ENCODE measurements around the gene PRPSAP2. TPM values are rescaled to one million over a fixed set of nuclear protein-coding genes. Genes with fewer than 3 reads are reported as not detected.
"Not testable (repeated sequence)": the region's sequence is repeated elsewhere in the genome, so short reads cannot be mapped to it uniquely, and the experiment has no call there.

The PRPSAP2 gene, protein sequence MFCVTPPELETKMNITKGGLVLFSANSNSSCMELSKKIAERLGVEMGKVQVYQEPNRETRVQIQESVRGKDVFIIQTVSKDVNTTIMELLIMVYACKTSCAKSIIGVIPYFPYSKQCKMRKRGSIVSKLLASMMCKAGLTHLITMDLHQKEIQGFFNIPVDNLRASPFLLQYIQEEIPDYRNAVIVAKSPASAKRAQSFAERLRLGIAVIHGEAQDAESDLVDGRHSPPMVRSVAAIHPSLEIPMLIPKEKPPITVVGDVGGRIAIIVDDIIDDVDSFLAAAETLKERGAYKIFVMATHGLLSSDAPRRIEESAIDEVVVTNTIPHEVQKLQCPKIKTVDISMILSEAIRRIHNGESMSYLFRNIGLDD
- total RNA-seq = 25.3 to 28.2 TPM (median 27.2 TPM) in 3 replicates
- long read RNA-seq, transcript PRPSAP2-201 (12 exons, 1,910 nt) = major isoform, 13 of 41 reads
- long read RNA-seq, partial matches to known transcripts = 3 of 41 reads
- long read RNA-seq, other reads (novel, unspliced or antisense) = 23 of 41 reads

DNA sequence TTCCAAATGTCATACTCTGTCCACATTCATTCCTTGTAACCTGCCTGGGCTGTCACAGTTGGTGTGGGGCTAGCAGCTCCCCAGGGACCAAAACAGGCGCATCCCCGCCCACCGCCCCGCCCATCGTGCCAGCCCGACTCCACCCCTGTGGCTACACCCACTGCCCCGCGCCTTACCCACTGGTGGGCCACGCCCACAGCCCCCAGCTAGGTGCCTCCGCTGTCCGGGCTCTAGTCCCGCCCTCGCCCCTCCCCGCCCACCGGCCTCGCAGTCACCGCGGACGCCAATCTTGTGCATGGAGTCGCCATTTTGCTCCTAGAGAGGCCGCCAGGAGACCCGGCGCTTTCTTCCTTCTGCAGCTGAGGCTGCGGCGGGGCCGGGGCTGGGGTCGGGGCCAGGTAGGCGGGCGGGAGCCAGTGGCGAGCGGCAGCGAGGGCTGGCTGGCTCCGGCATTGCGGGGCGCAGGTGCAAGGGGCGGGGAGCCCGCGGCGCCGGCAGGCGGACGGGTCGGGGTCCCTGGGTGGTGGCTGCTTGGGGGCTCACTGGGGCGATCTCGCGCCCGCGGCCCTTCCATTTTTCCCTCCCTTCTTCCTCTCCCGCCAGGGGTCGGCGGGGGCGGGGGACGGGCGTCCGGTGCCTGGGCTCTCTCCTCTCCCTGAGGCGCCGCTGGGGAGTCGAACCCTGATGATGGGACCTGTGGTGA lies at the start of gene PRPSAP2:
TSS of gene PRPSAP2 (plus strand) at position 268 of the 703 bp plus-strand sequence. CDS start 7,703 bp downstream, outside the sequence.
- Mint-ChIP-seq H3K27ac (ENCODE audit: unreplicated experiment) (peak within 1 kb of the TSS; percentile 81), H3K9me3 (ENCODE audit: low read depth) (no peaks in the 10 kb centered on the region), H3K27me3 (ENCODE audit: low read depth) (no peaks in the 10 kb centered on the region), H3K4me1 (ENCODE audit: low read depth) (peaks cover 42% of the 10 kb centered on the region), H3K36me3 (ENCODE audit: low read depth) (no peaks in the 10 kb centered on the region), H3K4me3 (ENCODE audit: unreplicated experiment) (peak within 1 kb of the TSS; percentile 95)
- TF ChIP-seq, protein P1, sequence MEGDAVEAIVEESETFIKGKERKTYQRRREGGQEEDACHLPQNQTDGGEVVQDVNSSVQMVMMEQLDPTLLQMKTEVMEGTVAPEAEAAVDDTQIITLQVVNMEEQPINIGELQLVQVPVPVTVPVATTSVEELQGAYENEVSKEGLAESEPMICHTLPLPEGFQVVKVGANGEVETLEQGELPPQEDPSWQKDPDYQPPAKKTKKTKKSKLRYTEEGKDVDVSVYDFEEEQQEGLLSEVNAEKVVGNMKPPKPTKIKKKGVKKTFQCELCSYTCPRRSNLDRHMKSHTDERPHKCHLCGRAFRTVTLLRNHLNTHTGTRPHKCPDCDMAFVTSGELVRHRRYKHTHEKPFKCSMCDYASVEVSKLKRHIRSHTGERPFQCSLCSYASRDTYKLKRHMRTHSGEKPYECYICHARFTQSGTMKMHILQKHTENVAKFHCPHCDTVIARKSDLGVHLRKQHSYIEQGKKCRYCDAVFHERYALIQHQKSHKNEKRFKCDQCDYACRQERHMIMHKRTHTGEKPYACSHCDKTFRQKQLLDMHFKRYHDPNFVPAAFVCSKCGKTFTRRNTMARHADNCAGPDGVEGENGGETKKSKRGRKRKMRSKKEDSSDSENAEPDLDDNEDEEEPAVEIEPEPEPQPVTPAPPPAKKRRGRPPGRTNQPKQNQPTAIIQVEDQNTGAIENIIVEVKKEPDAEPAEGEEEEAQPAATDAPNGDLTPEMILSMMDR (IDR thresholded peaks at IDR 0.05) = peak; percentile 31
- DNase-seq (ENCODE audit: low spot score) = peak; percentile 98

DNA sequence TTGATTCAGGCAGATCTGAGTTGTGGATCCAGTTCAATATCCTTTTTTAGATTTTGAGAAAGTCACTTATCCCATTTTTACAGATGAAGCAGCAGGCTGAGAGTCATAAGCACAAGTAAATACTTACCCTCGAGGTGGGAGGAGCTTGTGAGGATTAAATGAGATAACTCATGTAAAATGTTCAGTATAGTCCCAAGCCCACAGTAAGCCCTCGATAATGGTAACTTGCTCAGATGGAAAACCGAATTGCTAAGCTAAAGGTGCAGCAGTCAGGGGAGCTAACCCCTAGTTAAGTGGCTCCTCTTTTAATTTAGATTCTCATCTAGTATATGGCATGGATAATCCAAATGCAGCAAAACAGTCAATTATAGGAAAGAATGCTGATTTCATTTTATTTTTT lies 42.0 kb upstream of the PRPSAP2 start:
- DNase-seq (ENCODE audit: low spot score); H3K36me3 Mint-ChIP-seq (ENCODE audit: low read depth); H3K4me1 Mint-ChIP-seq (ENCODE audit: low read depth); H3K27me3 Mint-ChIP-seq (ENCODE audit: low read depth); H3K9me3 Mint-ChIP-seq (ENCODE audit: low read depth); H3K27ac Mint-ChIP-seq (ENCODE audit: unreplicated experiment); H3K4me3 Mint-ChIP-seq (ENCODE audit: unreplicated experiment): not testable (repeated sequence)

DNA sequence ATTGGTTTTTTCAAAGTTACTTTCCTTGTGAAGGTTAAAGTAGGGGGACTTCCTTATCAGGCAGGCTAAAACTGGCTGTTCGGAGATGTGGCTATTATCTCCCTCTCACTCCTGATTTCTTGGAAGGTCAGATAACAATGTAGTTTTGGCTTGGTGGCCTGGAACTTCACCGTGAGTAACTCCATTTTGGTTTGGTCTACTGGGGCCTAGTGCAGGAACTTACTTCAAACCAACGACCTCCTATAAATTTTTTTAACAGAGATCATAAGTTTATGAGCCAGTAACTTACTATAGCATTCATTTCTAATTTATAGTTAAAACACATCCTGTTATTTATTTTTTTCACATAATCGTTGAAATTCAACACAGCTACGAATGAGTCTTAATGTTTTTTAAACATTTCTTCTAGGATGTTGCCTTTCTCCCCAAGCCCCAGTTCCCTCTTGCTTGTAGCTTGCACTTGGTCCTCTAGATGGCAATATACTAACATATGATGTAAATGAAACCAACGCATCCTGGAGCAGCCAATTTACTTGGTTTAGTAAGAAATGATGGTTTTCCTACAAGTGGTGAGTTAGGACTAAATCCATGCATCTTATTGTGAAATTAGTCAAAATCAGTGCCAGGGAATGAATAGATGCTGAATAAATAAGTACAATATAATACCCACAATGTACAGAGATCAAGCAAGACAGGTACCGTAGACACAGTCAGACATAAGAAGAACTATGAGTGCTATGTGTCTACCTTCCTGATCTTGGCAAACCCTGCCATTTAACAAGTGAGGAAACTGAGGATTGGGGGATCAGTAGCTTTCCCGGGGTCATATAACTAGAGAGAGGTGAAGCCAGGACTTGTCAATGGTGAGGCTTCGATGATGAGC lies 41.2 kb upstream of the PRPSAP2 start:
- not testable (repeated sequence) for H3K4me1 Mint-ChIP-seq (ENCODE audit: low read depth); H3K36me3 Mint-ChIP-seq (ENCODE audit: low read depth); H3K27me3 Mint-ChIP-seq (ENCODE audit: low read depth); DNase-seq (ENCODE audit: low spot score); H3K9me3 Mint-ChIP-seq (ENCODE audit: low read depth); H3K4me3 Mint-ChIP-seq (ENCODE audit: unreplicated experiment); H3K27ac Mint-ChIP-seq (ENCODE audit: unreplicated experiment)
- TF ChIP-seq, protein P1 (IDR thresholded peaks at IDR 0.05) = peak; percentile 85

DNA sequence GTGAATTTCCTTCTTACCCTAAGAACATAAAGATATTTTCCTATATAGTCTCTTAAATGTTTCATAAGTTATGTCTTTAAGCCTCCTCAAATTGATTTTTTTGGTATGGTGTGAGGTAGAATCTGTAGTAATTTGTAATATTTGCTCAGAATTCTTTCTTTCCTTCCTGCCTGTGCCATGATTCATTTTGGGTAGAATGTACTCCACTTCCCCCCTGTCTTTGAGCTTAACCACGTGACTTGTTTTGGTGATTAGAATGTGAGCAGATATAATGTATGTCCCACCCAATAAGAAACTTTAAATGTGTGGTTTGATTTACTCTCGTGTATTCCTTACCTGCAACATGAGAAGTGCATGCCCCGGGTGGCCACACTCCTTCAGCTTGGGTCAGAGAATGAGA lies 36.5 kb upstream of the PRPSAP2 start:
- not testable (repeated sequence) for H3K9me3 Mint-ChIP-seq (ENCODE audit: low read depth); H3K27me3 Mint-ChIP-seq (ENCODE audit: low read depth); H3K4me1 Mint-ChIP-seq (ENCODE audit: low read depth); H3K4me3 Mint-ChIP-seq (ENCODE audit: unreplicated experiment); DNase-seq (ENCODE audit: low spot score); H3K36me3 Mint-ChIP-seq (ENCODE audit: low read depth); H3K27ac Mint-ChIP-seq (ENCODE audit: unreplicated experiment)

DNA sequence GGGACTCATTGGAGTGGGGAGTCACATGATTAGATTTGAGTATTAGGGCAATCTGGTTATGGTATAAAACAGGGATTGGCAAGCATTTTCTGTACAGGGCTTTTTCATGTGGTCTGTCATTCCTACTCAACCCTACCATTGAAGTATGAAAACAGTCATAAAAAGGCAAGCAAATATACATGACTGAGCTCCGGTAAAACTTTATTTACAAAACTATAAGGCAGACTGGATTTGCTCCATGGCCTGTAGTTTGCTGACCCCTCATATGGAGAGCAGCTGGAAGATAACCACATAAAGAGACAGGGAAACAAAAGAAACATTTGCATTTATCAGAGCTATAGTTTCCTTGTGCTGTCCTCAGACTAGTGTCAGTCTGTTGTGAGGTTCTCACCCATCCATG lies 30.3 kb upstream of the PRPSAP2 start:
- not testable (repeated sequence) for DNase-seq (ENCODE audit: low spot score); H3K9me3 Mint-ChIP-seq (ENCODE audit: low read depth); H3K27ac Mint-ChIP-seq (ENCODE audit: unreplicated experiment); H3K27me3 Mint-ChIP-seq (ENCODE audit: low read depth); H3K4me1 Mint-ChIP-seq (ENCODE audit: low read depth); H3K36me3 Mint-ChIP-seq (ENCODE audit: low read depth); H3K4me3 Mint-ChIP-seq (ENCODE audit: unreplicated experiment)

DNA sequence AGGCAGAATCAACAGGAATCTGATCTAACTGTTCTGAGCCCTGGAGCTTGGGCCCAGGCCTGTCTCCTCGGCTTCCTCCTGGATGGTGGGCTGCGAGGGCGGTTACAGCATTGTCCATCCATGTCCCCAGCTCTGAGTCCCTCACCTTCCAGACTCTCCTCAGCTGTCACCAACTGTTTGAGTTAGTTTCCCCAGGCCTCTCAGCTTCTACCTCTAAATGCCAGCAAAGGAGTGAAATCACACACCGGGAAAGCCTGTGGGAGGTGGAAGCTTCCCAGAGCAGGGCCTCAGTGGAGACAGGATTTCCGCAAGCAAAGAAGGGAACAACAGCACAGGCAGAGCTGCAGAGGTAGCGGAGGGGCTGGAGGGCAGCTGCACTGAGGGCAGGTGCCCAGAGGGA lies 9.4 kb upstream of the PRPSAP2 start:
- no peaks in the 10 kb centered on the region for H3K27me3 Mint-ChIP-seq (ENCODE audit: low read depth)
- H3K4me1 Mint-ChIP-seq (ENCODE audit: low read depth) = peaks cover 11% of the 10 kb centered on the region
- TF ChIP-seq, protein P1 (IDR thresholded peaks at IDR 0.05) = no peak
- no peaks in the 10 kb centered on the region for H3K36me3 Mint-ChIP-seq (ENCODE audit: low read depth)
- H3K9me3 Mint-ChIP-seq (ENCODE audit: low read depth) = no peaks in the 10 kb centered on the region
- no peak overlapping the region for H3K4me3 Mint-ChIP-seq (ENCODE audit: unreplicated experiment)
- no peak overlapping the region for H3K27ac Mint-ChIP-seq (ENCODE audit: unreplicated experiment)
- no peak for DNase-seq (ENCODE audit: low spot score)
